HepG2 (cell line): ENCODE data around the gene SERINC4. TPM values are rescaled to one million over a fixed set of nuclear protein-coding genes. Genes with fewer than 3 reads are reported as not detected.

Source experiments
- ASH2L ChIP-seq: fragments of 300-600, 200-600 bp; sonication (generic); IDR thresholded peaks from 2 replicates; pipeline ENCODE4 v1.7.0; 2017; ENCODE audit warnings: low read depth, mild to moderate bottlenecking, moderate library complexity, mixed read lengths, low read length; ENCODE audit not compliant: insufficient read length
- BCL6 ChIP-seq: IDR thresholded peaks from 2 replicates; pipeline ENCODE4 v1.6.1; 2016; ENCODE audit warnings: missing genetic modification reagents, missing compliant biosample characterization
- BHLHE40 ChIP-seq: IDR thresholded peaks from 2 replicates; pipeline ENCODE4 v1.6.1; 2011; ENCODE audit warnings: low read length, improper control_type of control experiment
- HCFC1 ChIP-seq: fragments of 150-350 bp; IDR thresholded peaks from 2 replicates; pipeline ENCODE4 v1.6.1; 2014; ENCODE audit warnings: low read depth, low read length
- JDP2 ChIP-seq: sonication (generic); formaldehyde crosslinking; IDR thresholded peaks from 2 replicates; pipeline ENCODE4 v1.8.1; 2022; ENCODE audit warnings: missing genetic modification reagents, borderline replicate concordance
- KAT8 ChIP-seq: IDR thresholded peaks from 2 replicates; pipeline ENCODE4 v1.6.1; 2016; ENCODE audit warnings: missing genetic modification reagents, missing compliant biosample characterization
- KLF13 ChIP-seq: sonication (generic); formaldehyde crosslinking; IDR thresholded peaks from 2 replicates; pipeline ENCODE4 v1.4.0; 2020; ENCODE audit warnings: mild to moderate bottlenecking, missing genetic modification reagents
- KLF6 ChIP-seq: IDR thresholded peaks from 2 replicates; pipeline ENCODE4 v1.8.0; 2016; ENCODE audit warnings: missing biosample characterization, missing genetic modification reagents
- KLF9 ChIP-seq: IDR thresholded peaks from 2 replicates; pipeline ENCODE4 v1.6.1; 2016; ENCODE audit warnings: low read depth
- PATZ1 ChIP-seq: sonication (generic); formaldehyde crosslinking; IDR thresholded peaks from 2 replicates; pipeline ENCODE4 v1.4.0; 2020; ENCODE audit warnings: missing genetic modification reagents
- PHF5A ChIP-seq: IDR thresholded peaks from one replicate; pipeline ENCODE4 v1.6.1; 2018; ENCODE audit warnings: low read depth, missing genetic modification reagents; ENCODE audit not compliant: unreplicated experiment
- POGK ChIP-seq: sonication (generic); formaldehyde crosslinking; conservative IDR thresholded peaks from 2 replicates; pipeline ENCODE4 v1.8.0; 2022; ENCODE audit warnings: mild to moderate bottlenecking, moderate library complexity, missing genetic modification reagents
- RXRA ChIP-seq: sonication (generic); formaldehyde crosslinking; IDR thresholded peaks from 2 replicates; pipeline ENCODE4 v1.5.1; 2020; ENCODE audit warnings: missing genetic modification reagents
- SIX4 ChIP-seq: sonication (generic); formaldehyde crosslinking; IDR thresholded peaks from 2 replicates; pipeline ENCODE4 v1.4.0; 2020; ENCODE audit warnings: missing genetic modification reagents
- TIGD3 ChIP-seq: sonication (generic); formaldehyde crosslinking; IDR thresholded peaks from 2 replicates; pipeline ENCODE4 v1.5.1; 2020; ENCODE audit warnings: mild to moderate bottlenecking, missing genetic modification reagents, borderline replicate concordance
- ZBTB1 ChIP-seq: sonication (generic); formaldehyde crosslinking; IDR thresholded peaks from 2 replicates; pipeline ENCODE4 v1.4.0; 2020; ENCODE audit warnings: missing genetic modification reagents, borderline replicate concordance
- ZBTB44 ChIP-seq: sonication (generic); formaldehyde crosslinking; IDR thresholded peaks from 2 replicates; pipeline ENCODE4 v1.4.0; 2020; ENCODE audit warnings: missing genetic modification reagents
- ZNF230 ChIP-seq: sonication (generic); formaldehyde crosslinking; IDR thresholded peaks from 2 replicates; pipeline ENCODE4 v1.4.0; 2020; ENCODE audit warnings: mild to moderate bottlenecking, missing genetic modification reagents
- ZNF260 ChIP-seq: sonication (generic); formaldehyde crosslinking; IDR thresholded peaks from 2 replicates; pipeline ENCODE4 v1.4.0; 2020; ENCODE audit warnings: missing genetic modification reagents, low read depth, mild to moderate bottlenecking, borderline replicate concordance
- ZNF431 ChIP-seq: sonication (generic); formaldehyde crosslinking; IDR thresholded peaks from 2 replicates; pipeline ENCODE4 v1.9.0; 2022; ENCODE audit warnings: missing genetic modification reagents, low read depth, mild to moderate bottlenecking, borderline replicate concordance
- ZNF44 ChIP-seq: sonication (generic); formaldehyde crosslinking; IDR thresholded peaks from 2 replicates; pipeline ENCODE4 v1.5.1; 2020; ENCODE audit warnings: mild to moderate bottlenecking, missing genetic modification reagents
- ZNF546 ChIP-seq: sonication (generic); formaldehyde crosslinking; conservative IDR thresholded peaks from 2 replicates; pipeline ENCODE4 v1.8.1; 2023; ENCODE audit warnings: mild to moderate bottlenecking, missing genetic modification reagents
- ZNF776 ChIP-seq: sonication (generic); formaldehyde crosslinking; IDR thresholded peaks from 2 replicates; pipeline ENCODE4 v1.4.0; 2020; ENCODE audit warnings: mild to moderate bottlenecking, missing genetic modification reagents
- polyA plus RNA-seq, 8 experiments: library from polyadenylated mRNA; depleted of rRNA in 3 of 8; stranded (reverse) in 7 of 8; unstranded in 1 of 8; fragments of >200 nt; fragmentation: Illumina TruSeq in 4 of 8; extraction: Trizol in 4 of 8; gene quantifications; 2 replicates each; pipeline versions ENCODE4 v1.2.1 to v1.2.3, GENCODE V29; 2011 to 2016; ENCODE audit warnings: low read depth in 4 of 8, missing spikeins in 1 of 8, mixed read lengths in 1 of 8; ENCODE audit not compliant: insufficient read depth in 1 of 8
- total RNA-seq, 5 experiments: library from RNA; depleted of rRNA; stranded (reverse); fragments of >200 nt; fragmentation: Illumina TruSeq; extraction: Trizol; gene quantifications; 2 replicates each; pipeline ENCODE4 v1.2.3, GENCODE V29; 2016; ENCODE audit warnings: low read depth in 1 of 5

SERINC4 gene
- total and polyA plus RNA-seq, 2 of the 13 experiments (the other 11 are each of a cell fraction or from before 2014, with no cell fraction given): not detected

- TF ChIP-seq POGK (peak; percentile 58; the same call in 1 of the 2 replicates), PATZ1 (0 out of 2 replicates have a peak, but pooled peaks have one; percentile 27), ZNF546 (CRISPR knock-in tag) (0 out of 2 replicates have a peak, but pooled peaks have one; percentile 58), KLF6 (CRISPR knock-in tag) (no peak; the same call in 1 of the 2 replicates), KAT8 (CRISPR knock-in tag) (peak; percentile 87), ASH2L (peak; percentile 75), ZBTB44 (CRISPR knock-in tag) (0 out of 2 replicates have a peak, but pooled peaks have one; percentile 20), ZNF44 (CRISPR knock-in tag) (0 out of 2 replicates have a peak, but pooled peaks have one; percentile 13), SIX4 (CRISPR knock-in tag) (0 out of 2 replicates have a peak, but pooled peaks have one; percentile 13), ZNF776 (CRISPR knock-in tag) (peak; percentile 64; the same call in 1 of the 2 replicates), ZNF260 (CRISPR knock-in tag) (no peak), ZNF230 (peak; percentile 41; the same call in 1 of the 2 replicates), KLF9 (CRISPR knock-in tag) (no peak), ZNF431 (CRISPR knock-in tag) (no peak), RXRA (CRISPR knock-in tag) (peak; percentile 40; the same call in 1 of the 2 replicates), HCFC1 (no peak; the same call in 1 of the 2 replicates), TIGD3 (CRISPR knock-in tag) (no peak), BCL6 (CRISPR knock-in tag) (no peak), PHF5A (CRISPR knock-in tag) (peak; percentile 74), ZBTB1 (CRISPR knock-in tag) (no peak), BHLHE40 (no peak), JDP2 (CRISPR knock-in tag) (no peak), KLF13 (CRISPR knock-in tag) (no peak)
These were observed 494 bp upstream of the SERINC4 start, which contains the start of gene HYPK (continued) for GRCh38 chr15:43800286-43801141.
